Retinal pigment epithelial cell (primary cell): ENCODE data around the gene TRIM46.

ENCODE experiments used
- DNase-seq: peaks from one replicate; pipeline ENCODE4 v3.0.0-alpha.2; 2010; ENCODE audit warnings: low read depth
- H3K4me3 ChIP-seq: 2 replicates; pipeline ENCODE4 v1.5.1; 2011; ENCODE audit warnings: mild to moderate bottlenecking, low read length, control low read depth, moderate library complexity
- TF ChIP-seq, protein P1 (sequence below): conservative IDR thresholded peaks from 2 replicates; pipeline ENCODE4 v1.5.1; 2011; ENCODE audit warnings: low read depth, low read length, control low read depth, inconsistent platforms

Gene TRIM46

DNA sequence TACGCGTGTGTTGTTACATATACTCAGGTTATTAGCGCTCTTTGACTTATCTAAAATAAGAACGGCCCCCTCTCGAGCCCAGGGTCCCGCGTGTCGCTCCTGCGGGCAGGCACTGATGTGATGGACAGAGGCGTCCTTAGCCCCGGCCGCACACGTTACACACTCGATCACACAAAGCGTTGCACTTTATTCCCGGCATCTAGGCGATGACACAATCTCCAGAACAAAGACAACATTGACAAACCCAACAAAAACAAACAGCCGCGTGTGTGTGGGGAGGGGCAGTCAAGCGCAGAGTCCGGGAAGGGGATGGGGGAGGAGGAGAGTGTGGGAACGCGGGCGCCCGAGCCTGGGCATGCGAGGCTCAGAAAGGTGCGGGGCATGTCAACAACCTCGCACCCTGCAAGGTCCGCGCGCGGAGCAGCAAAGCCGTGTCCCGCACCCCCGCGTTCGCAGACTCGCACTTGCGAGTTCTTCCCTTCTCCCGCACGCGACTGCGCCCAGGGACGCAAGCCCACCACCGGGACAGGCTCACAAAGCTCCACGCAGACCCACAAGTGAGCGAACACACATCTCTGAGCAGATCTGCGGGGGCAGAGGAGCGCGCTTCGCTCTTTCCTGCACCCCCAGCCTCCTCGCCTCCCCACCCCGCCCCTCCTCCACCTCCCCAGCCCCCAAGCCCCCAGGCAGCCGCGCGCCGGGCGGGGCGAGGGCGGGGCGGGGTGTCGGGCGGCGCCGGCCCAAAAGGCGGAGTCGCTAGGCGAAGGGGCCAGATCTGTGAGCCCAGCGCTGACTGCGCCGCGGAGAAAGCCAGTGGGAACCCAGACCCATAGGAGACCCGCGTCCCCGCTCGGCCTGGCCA, 46.3 kb upstream of the TRIM46 start, which contains the start of gene EFNA1:
Gene EFNA1 (plus strand): TSS at position 772 of the 862 bp plus-strand sequence. CDS start 102 bp downstream, outside the sequence.
- TF ChIP-seq, protein P1, sequence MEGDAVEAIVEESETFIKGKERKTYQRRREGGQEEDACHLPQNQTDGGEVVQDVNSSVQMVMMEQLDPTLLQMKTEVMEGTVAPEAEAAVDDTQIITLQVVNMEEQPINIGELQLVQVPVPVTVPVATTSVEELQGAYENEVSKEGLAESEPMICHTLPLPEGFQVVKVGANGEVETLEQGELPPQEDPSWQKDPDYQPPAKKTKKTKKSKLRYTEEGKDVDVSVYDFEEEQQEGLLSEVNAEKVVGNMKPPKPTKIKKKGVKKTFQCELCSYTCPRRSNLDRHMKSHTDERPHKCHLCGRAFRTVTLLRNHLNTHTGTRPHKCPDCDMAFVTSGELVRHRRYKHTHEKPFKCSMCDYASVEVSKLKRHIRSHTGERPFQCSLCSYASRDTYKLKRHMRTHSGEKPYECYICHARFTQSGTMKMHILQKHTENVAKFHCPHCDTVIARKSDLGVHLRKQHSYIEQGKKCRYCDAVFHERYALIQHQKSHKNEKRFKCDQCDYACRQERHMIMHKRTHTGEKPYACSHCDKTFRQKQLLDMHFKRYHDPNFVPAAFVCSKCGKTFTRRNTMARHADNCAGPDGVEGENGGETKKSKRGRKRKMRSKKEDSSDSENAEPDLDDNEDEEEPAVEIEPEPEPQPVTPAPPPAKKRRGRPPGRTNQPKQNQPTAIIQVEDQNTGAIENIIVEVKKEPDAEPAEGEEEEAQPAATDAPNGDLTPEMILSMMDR, result no peak
- peak within 1 kb of the TSS; percentile 49 for H3K4me3 ChIP-seq
- no peak for DNase-seq

DNA sequence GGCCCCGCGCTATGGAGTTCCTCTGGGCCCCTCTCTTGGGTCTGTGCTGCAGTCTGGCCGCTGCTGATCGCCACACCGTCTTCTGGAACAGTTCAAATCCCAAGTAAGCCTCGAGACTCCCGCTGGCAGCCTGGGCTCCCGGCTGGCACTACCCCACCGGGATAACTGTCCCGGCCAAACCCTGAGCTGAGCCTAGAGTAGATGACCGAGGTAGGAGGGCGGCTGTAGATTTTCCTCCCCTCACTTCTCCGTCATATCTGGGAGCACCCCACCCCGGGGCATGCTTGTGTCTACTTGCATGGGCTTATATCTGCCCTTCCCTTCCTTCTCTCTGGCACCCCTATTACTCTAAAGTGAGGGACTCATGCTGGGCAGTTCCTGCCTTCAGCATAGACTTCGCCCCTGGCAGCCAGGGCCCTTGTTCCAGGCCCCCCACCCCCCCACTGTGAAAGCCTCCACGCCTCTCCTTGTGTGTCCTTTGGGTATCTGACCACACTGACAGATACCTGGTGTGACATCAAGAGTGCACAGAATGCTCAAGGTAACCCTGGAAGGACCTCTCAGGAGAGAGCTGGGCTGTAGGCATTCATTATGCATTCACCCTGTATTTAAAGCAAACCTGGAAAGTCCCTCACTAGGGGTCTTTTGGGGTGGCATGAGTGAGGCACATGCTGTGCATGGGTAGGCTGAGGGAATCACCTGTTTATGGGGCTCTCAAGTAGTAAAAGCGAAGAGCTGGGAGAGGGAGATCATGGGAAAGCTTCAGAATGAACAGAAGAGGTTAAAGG, 45.5 kb upstream of the TRIM46 start:
- TF ChIP-seq, protein P1, result no peak
- DNase-seq, result no peak
- peak overlapping the region; percentile 49 for H3K4me3 ChIP-seq

DNA sequence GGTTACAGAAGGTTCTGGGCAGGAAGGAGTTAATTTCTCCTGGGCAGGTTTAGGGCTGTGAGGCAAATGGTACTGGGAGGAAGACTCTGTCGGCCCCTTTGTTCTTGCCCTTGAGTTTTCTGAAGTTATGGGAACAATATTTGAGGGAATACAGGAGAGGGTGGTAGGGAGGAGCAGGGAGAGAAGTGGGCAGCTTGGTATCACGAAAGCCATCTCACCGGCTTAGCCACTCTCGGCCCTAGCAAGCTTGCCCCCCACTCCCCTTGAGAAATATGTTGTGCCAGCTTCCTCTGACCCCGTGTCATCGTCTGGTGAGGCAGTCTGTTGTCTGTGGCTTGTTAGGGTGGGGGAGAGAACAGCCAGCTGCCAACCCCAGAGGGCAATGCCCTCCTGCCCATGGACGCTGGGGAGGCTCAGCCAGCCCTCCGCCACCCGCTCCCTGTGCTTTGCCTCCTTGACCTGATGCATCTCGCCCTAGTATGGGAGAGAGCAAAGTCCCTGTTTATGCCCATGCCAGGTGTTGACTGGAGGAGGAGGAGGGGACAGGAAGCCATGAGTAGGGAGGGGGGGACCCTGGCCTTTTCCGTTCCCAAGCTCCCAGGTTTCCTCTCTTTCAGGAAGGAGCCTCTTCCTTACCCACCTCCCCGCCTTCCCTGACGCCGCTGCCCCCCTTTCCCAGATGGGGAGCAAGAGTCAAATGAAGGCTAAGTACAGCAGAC, 44.7 kb upstream of the TRIM46 start:
- H3K4me3 ChIP-seq, result peak overlapping the region; percentile 49
- no peak for DNase-seq
- TF ChIP-seq, protein P1, result no peak

DNA sequence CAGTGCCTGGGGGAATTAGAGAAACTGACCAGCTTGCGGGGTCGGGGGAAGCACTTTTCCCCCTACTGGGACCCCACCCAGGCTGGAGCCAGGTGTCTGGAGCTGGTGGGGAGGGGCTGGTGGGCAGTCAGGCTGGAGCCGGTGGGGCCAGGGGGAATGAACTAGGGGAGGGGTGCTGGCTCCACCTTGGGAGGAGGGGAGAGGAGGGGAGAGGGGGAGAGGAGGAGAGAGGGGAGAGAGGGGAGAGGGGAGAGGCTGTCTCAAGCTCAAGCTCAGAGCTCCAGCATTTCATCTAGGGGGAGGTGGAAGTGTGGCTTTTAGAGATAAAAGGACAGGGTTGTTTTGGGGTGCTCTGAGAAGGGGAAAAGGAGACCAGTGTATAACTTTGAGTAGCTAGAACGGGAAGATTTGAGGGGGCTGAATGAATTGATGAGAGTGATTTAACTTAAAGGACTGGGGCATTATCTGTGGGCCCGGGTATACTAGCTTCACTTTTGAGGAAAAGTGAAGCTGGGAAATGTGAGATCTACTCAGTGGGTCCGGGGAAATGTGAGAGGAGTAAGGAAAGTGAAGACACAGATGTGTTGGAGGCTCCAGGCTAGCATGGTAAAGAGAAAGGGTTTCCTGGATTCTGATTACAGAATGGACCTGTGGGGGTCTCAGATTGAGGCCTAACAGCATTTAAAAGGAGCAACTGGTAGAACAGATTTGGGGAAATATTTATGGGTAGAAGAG, 43.2 kb upstream of the TRIM46 start:
- peak overlapping the region; percentile 20 for H3K4me3 ChIP-seq
- no peak for DNase-seq

DNA sequence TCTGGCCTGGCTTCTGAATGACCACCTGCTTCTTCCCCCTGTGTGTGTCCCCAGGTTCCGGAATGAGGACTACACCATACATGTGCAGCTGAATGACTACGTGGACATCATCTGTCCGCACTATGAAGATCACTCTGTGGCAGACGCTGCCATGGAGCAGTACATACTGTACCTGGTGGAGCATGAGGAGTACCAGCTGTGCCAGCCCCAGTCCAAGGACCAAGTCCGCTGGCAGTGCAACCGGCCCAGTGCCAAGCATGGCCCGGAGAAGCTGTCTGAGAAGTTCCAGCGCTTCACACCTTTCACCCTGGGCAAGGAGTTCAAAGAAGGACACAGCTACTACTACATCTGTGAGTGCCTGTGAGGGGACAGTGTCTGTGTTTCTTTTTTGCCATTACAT, 42.4 kb upstream of the TRIM46 start:
- no peak for DNase-seq
- TF ChIP-seq, protein P1, result no peak
- no peak overlapping the region for H3K4me3 ChIP-seq

More for the DNA sequence above, 43.2 kb upstream of the TRIM46 start:
- TF ChIP-seq, protein P1, result no peak

DNA sequence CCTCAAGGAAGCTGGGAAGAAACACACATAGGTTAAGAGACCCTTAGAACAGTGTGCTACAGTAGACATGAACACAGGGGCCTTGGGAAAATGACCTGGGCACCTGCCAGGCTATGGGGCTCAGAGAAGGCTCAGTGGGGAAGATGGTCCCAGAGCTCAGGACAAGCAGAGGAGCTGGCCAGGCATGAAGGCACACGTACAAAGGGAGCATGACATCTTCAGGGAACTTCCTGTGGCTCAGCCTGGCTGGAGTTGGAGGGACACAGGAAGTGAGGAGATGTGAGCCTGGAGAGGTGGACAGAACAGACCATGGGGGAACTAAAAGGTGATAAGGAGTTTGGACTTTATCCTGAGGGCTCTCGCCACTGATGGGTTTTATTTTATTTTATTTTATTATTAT, 41.8 kb upstream of the TRIM46 start:
- TF ChIP-seq, protein P1, result no peak
- H3K4me3 ChIP-seq, result no peak overlapping the region
- DNase-seq, result no peak
